Amygdala (tissue), 56 donors: ENCODE measurements around the gene NTSR1.

Experiments
- DNase-seq, 56 donors: peaks; one replicate each; lab custom pipeline; 2025; lab: John Stamatoyannopoulos, UW

Gene NTSR1

DNA sequence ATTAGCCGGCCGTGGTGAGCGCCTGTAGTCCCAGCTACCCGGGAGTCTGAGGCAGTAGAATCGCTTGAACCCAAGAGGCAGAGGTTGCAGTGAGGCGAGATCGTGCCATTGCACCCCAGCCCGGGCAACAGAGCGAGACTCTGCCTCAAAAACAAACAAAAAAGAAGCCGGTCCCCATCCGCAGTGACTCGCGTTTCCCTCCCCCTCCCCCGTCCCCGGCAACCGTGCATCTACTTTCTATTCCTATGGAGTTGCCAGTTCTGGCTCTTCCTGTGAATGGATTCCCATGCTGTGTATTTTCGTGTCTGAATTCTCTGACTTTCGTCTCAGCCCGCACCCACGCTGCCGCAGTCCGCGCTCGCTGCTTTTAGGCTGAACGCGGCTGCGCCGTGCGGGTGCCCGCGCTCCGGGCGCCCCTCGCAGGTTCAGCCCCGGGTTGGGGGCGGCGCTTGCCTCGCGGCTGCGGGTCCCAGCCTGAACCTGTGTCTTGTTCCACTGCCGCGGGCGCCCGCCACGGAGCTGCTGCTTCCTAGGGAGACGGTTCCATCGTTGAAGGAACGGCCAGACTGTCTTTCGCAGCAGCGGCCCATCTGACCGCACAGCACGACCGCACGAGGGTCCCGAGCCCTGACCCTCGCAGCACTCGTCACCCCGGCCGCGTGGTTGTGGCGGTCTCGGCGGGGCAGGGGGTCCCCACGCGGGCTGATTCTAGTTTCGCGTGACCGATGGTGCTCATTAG is 86.6 kb downstream of the NTSR1 start:
- peak in 34 of 56 donors; percentile 15 to 69 (median 38) for DNase-seq

GRCh38 chr20:62796699-62797491 is 88.3 kb downstream of the NTSR1 start:
- peak in 1 of 56 donors; percentile 78 for DNase-seq

DNA sequence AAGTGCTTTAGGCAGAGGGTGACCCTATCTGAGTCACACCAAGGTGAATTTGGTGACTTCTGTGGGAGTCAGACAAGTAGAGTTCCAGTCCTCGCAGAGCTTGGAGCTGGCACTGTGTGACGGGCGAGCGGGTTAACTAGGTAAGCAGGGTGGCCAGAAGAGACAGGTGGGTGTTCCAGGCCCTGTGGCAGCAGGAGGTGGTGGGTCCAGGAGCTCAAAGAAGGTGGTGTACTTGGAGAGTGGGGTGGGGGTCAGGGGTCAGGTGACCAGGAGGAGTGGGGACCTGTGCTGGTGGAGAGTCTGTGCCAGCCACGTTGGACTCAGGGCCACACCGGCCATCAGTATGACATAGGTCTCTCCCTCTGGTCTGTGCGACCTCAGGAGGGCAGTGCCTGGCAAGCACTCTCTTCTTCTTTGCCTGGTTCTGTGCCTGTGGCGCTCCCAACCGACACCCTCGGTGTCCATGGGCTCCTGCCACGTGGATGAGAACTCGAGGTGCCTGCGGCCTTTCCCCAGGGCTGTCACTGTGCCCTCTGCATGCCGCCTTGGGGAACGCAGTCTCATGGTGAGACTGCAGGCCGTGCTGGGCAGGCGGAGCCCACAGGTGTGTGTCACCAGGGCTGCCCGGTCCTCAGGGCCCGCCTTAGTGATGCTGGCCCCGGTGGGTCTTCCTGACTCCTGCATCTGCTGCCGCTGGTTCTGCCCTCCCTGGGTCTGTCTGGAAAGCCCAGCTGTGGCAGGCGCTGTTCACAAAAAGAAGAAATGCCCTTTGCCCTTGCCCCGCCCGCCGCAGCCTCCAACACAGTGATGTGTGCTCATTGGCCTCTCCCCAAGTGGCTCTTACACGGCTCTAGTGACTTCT is 89.3 kb downstream of the NTSR1 start:
- no peak for DNase-seq

- no peak for DNase-seq
Observed at GRCh38 chr20:62799036-62799435, 90.4 kb downstream of the NTSR1 start.

- DNase-seq = no peak
Observed at GRCh38 chr20:62799459-62799858, 90.8 kb downstream of the NTSR1 start.

GRCh38 chr20:62799873-62800272 is 91.2 kb downstream of the NTSR1 start:
- no peak for DNase-seq

GRCh38 chr20:62800314-62801259 is 92.0 kb downstream of the NTSR1 start:
- peak in 15 of 56 donors; percentile 20 to 66 (median 42) for DNase-seq

DNA sequence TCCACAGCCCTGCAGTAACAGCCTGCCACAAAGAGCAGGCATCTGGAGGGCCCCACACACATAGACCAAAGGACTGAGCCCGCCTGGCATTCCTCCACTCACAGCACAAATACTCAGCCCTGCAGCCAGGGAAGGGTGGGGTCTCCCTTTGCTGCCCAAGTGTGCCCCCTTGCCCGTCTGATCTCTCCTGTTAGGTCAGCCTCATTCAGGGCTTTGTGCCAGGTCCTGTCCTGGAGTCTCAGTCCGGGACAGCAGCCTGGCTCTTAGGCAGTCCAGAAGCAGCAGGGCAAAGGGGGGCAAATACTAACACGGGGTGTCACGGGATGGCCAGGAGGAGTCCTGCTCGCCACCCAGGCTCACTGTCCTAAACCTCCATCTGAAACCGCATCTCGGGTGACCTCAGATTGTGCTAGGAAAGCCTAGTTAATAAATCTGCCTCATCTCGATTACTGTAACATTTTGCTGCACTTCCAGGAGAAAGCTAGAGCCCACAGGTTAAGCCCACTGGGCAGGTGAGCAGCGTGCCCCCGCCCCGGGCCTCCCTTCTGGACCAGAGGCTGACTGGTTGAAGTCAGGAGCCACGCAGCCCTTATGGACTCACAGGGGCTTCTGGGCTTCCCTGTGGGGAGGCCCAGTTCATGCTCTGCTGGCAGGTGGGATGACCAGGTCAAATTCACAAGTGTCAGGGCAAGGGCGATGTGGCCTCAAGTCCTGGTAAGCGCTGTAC is 92.8 kb downstream of the NTSR1 start:
- DNase-seq = no peak

DNA sequence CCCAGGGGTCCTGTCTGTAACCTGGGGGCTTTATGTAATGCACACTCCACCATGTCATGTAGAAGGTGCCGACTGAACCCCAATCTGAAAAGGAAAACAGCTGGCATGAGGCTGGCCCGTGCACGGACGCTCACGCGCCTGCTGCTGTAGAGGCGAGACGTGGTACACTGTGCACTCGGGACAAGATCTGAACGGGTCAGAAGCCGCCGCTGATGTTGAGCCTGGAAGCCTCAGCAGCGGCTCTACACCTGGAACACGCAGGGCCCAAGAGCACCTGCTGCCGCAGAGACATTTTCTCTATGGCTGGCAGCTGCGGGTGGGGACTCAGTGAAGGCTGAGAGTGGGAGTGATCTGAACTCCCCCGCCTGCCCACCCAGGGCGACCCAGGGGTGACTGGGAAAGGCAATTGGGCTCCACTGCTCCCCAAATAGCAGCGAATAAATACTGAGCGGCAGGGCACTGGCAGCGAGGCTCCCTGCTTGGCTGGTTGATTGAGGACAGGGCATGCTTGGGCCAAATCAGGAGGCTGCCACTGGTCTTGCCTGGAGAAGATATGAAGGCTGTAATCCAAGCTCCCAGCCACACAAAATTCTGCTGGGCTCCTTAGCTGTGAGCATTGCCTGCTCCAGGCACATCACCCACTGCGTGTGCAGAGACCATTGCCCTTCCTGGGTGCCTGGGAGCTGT is 93.5 kb downstream of the NTSR1 start:
- peak in 1 of 56 donors; percentile 22 for DNase-seq

DNA sequence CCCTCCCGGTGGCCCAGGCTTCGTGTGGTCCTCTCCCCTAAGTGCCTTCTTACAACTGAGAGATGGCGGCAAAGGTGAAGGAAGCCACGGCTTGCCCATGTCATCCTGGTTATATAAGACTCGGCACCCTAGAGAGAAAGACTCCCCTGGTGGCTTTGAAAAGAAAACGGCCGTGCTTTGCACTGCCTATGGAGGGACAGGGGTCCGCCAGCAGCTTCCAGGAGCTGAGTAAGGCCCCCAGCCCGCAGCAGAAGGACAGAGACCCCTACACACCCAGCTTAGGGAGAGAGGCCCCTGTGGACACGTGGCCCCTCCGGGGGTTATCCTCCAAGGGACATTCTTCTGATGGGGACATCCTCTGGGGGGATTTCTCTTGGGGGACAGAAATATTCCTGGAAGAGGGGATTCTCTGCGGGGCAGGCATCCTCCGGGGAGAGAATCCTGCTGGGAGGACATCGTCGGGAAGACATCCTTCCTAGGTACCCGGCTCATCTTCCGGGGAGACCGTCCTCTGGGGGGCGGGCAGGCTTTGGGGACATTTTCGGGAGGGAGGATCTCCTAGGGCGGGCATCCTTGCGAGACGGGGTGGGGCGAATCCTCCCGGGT is 95.5 kb downstream of the NTSR1 start:
- peak in 10 of 56 donors; percentile 27 to 62 (median 56) for DNase-seq

GRCh38 chr20:62804627-62805154 is 96.1 kb downstream of the NTSR1 start, which contains the start of gene OGFR:
TSS of gene OGFR (plus strand) at chr20:62804835. CDS start at chr20:62804860, 25 bp downstream.
- DNase-seq = peak in 39 of 56 donors; percentile 18 to 79 (median 53)

- DNase-seq = peak in 1 of 56 donors; percentile 20
Observed at GRCh38 chr20:62805155-62805710, 96.6 kb downstream of the NTSR1 start.

GRCh38 chr20:62805711-62806382 is 97.2 kb downstream of the NTSR1 start:
- DNase-seq = peak in 3 of 56 donors; percentile 10 to 40 (median 14)

DNA sequence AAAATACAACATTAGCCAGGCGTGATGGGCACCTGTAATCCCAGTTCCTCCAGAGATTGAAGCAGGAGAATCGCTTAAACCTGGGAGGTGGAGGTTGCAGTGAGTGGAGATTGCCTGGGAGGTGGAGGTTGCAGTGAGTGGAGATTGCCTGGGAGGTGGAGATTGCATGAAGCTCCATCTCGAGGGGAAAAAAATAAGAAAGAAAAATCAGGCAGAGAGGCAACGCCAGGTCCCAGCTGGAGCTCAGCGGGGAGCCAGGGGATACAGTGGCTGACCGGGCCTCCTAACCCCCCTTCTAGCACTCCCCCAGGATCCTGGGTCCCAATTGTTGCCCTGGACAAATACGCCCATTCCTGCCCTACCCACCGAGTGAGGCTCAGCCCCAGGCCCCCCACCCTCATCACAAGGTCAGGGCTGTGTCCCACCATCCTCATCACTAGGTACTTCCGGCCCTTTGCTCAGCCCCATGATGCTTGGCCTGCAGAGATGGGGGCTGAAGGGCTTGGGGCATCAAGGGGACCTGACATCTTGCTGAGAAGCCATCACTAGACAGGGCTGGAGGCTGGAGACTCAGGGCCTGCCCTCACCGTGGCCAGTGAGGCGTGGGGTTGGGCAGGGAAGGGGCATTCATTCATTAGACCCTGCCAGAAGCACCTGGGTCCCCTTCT is 97.9 kb downstream of the NTSR1 start:
- no peak for DNase-seq

DNA sequence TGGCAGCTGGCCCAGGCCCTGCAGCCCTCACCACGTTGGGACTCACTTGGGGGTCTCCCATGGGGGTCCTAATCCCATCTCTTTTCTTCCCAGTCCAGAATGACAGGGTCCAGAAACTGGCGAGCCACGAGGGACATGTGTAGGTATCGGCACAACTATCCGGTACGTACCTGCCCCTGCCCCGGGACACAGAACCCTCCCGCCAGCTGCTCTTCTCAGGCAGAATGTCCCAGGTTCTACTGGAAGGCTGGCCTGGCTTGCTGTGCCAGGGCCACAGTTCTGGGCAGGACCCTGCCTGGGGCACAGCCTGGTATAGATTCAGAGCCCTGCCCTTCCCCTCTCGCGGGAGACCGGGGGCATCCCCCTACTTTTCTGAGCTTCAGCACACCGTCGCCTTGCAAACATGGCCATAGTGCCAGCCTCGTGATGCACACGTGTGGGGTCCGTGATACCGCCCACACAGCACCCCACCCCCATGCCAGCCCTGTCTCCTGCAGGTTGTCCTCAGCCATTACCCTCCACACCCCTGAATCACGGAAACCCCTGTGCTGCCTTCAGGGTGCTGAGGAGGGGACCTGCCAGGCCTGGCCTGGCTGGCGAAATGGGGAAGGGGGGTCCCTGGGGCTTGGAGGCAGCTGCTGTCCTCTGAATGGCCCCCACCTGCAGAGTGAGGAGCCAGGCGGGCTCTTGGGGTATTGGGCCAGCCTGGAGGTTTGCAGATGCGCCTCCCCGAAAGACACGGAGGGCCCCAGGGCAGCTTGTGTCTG is 99.0 kb downstream of the NTSR1 start:
- no peak for DNase-seq
